GM21619 (cell line): Measurements from ENCODE around the gene TXNDC2.
"Not testable (repeated sequence)": the region's sequence is repeated elsewhere in the genome, so short reads cannot be mapped to it uniquely, and the experiment has no call there.

Experiments
- ATAC-seq: cut with Tn5 transposase; IDR thresholded peaks from one replicate; pipeline ENCODE4 v1.9.1; 2021; ENCODE audit not compliant: unreplicated experiment

TXNDC2 gene

GRCh38 chr18:9878783-9879242 is 7.0 kb upstream of the TXNDC2 start:
- ATAC-seq = no peak

GRCh38 chr18:9884090-9884489 is 1.7 kb upstream of the TXNDC2 start:
- ATAC-seq = no peak

GRCh38 chr18:9884532-9885140 is 1.1 kb upstream of the TXNDC2 start:
- ATAC-seq = no peak

- no peak for ATAC-seq
These were observed 204 bp downstream of the TXNDC2 start for GRCh38 chr18:9886005-9886348.

- no peak for ATAC-seq
These were observed 2.2 kb downstream of the TXNDC2 start for GRCh38 chr18:9887992-9888391.

GRCh38 chr18:9890196-9890595 is 4.4 kb downstream of the TXNDC2 start:
- ATAC-seq = no peak

GRCh38 chr18:9890957-9891356 is 5.2 kb downstream of the TXNDC2 start:
- no peak for ATAC-seq

GRCh38 chr18:9891515-9891914 is 5.7 kb downstream of the TXNDC2 start:
- ATAC-seq = not testable (repeated sequence)

GRCh38 chr18:9894454-9895068 is 8.8 kb downstream of the TXNDC2 start:
- no peak for ATAC-seq

GRCh38 chr18:9897129-9897528 is 11.4 kb downstream of the TXNDC2 start:
- no peak for ATAC-seq

GRCh38 chr18:9897787-9898291 is 12.1 kb downstream of the TXNDC2 start:
- not testable (repeated sequence) for ATAC-seq

- ATAC-seq = no peak
These were observed 13.2 kb downstream of the TXNDC2 start for GRCh38 chr18:9898792-9899549.

- ATAC-seq = not testable (repeated sequence)
These were observed 13.8 kb downstream of the TXNDC2 start for GRCh38 chr18:9899550-9899930.

- ATAC-seq = no peak
These were observed 14.9 kb downstream of the TXNDC2 start for GRCh38 chr18:9900699-9901098.

- no peak for ATAC-seq
These were observed 15.6 kb downstream of the TXNDC2 start for GRCh38 chr18:9901377-9901776.

GRCh38 chr18:9902264-9902663 is 16.5 kb downstream of the TXNDC2 start:
- not testable (repeated sequence) for ATAC-seq

- ATAC-seq = no peak
These were observed 17.1 kb downstream of the TXNDC2 start for GRCh38 chr18:9902832-9903231.

GRCh38 chr18:9905401-9905922 is 19.7 kb downstream of the TXNDC2 start:
- ATAC-seq = no peak

- ATAC-seq = no peak
These were observed 20.7 kb downstream of the TXNDC2 start for GRCh38 chr18:9906481-9906880.

- ATAC-seq = no peak
These were observed 22.1 kb downstream of the TXNDC2 start for GRCh38 chr18:9907867-9908266.

- ATAC-seq = no peak
These were observed 24.3 kb downstream of the TXNDC2 start for GRCh38 chr18:9910071-9910470.

GRCh38 chr18:9910661-9911060 is 24.9 kb downstream of the TXNDC2 start:
- no peak for ATAC-seq
